ENCODE measurements around the gene MED9.

- TF ChIP-seq POLR2A (IDR thresholded peaks at IDR 0.05; ENCODE audit: low read length) (no peak), GATA1 (IDR thresholded peaks at IDR 0.05; ENCODE audit: low read depth, low read length) (no peak)
These were observed 49.6 kb downstream of the MED9 start for GRCh38 chr17:17526369-17526768.

Data from erythroblast (primary cell).